ENCODE data around the gene KRTAP12-3.
"Not testable (repeated sequence)": the region's sequence is repeated elsewhere in the genome, so short reads cannot be mapped to it uniquely, and the experiment has no call there.

Gene KRTAP12-3

DNA sequence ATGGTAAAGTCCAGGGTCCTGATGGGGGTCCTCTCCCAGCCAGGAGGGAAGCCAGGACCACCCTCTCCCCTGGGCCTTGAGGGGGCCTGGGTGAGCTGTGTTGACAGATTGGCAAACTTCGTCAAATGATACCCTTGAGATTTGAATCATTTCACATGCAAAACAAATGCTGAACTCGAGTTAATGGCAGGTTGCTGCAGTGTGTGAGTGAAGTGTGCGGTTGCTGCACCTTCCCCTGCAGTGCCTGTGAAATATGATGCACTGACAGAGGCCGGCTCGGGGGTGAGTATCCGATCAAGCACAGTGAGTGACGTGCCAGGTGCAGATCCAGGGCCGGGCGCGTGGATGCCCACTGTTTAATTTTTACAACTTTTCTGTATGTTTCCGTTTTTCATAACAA, 29.9 kb downstream of the KRTAP12-3 start:
- DNase-seq (ENCODE audit: low read depth): no peak
- TF ChIP-seq, protein P1, sequence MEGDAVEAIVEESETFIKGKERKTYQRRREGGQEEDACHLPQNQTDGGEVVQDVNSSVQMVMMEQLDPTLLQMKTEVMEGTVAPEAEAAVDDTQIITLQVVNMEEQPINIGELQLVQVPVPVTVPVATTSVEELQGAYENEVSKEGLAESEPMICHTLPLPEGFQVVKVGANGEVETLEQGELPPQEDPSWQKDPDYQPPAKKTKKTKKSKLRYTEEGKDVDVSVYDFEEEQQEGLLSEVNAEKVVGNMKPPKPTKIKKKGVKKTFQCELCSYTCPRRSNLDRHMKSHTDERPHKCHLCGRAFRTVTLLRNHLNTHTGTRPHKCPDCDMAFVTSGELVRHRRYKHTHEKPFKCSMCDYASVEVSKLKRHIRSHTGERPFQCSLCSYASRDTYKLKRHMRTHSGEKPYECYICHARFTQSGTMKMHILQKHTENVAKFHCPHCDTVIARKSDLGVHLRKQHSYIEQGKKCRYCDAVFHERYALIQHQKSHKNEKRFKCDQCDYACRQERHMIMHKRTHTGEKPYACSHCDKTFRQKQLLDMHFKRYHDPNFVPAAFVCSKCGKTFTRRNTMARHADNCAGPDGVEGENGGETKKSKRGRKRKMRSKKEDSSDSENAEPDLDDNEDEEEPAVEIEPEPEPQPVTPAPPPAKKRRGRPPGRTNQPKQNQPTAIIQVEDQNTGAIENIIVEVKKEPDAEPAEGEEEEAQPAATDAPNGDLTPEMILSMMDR (IDR thresholded peaks at IDR 0.05; ENCODE audit: low read depth, low read length, missing control alignments): no peak
- H3K4me3 ChIP-seq (ENCODE audit: low read depth, low read length): no peak overlapping the region

DNA sequence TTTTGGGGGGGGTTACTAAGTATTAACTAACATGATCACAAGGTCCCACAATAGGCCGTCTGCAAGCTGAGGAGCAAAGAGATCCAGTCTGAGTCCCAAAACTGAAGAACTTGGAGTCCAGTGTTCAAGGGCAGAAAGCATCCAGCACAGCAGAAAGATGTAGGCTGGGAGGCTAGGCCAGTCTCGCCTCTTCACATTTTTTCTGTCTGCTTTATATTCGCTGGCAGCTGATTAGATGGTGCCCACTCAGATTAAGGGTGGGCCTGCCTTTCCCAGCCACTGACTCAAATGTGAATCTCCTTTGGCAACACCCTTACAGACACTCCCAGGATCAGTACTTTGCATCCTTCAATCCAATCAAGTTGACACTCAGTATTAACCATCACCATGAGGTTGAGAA, 32.0 kb downstream of the KRTAP12-3 start:
- not testable (repeated sequence) for H3K4me3 ChIP-seq (ENCODE audit: low read depth, low read length); DNase-seq (ENCODE audit: low read depth)

DNA sequence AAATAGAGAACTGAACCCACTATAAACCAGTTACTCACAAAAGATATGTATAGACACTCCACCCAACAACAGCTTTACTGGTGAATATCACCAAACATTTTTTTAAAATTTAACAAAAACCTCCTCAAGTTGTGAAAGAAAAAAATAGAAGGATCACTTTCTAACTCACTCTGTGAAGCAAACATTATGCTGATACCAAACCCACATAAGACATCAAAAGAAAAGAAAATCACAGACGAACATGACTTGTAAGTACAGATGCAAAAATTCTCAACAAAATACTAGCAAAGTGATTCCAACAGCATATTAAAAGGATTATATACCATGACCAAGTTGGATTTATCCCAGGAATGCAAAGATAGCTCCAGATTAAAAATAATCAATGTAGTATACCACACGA, 34.0 kb downstream of the KRTAP12-3 start:
- H3K4me3 ChIP-seq (ENCODE audit: low read depth, low read length): no peak overlapping the region
- no peak for DNase-seq (ENCODE audit: low read depth)
- TF ChIP-seq, protein P1 (IDR thresholded peaks at IDR 0.05; ENCODE audit: low read depth, low read length, missing control alignments): no peak

DNA sequence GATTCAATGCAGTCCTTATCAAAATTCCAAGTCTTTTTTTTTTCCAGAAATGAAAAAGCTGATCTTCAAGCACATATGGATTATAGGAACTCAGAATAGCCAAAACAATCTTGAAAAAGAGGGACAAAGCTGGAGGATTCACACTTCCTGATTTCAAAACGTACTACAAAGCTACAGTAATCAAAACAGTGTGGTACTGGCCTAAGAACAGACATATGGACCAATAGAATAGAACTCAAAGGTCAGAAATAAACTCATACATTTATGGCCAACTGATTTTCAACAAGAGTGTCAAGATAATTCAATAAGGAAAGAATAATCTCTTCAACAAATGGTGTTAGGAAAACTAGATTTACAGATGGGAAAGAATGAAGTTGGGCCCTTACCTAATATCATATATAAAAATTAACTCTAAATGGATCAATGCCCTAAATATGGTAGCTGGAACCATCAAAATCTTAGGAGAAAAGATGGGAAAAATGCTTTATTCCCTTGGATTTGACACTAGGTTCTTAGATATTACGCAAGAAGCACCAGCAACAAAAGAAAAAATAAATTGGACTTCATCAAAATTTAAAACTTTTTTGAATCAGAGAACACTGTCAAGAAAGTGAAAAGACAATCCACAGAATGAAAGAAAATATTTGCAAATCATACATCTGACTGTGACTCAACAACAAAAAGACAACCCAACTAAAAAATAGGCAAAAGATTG, 35.2 kb downstream of the KRTAP12-3 start:
- DNase-seq (ENCODE audit: low read depth): no peak
- no peak overlapping the region for H3K4me3 ChIP-seq (ENCODE audit: low read depth, low read length)
- TF ChIP-seq, protein P1 (IDR thresholded peaks at IDR 0.05; ENCODE audit: low read depth, low read length, missing control alignments): no peak

DNA sequence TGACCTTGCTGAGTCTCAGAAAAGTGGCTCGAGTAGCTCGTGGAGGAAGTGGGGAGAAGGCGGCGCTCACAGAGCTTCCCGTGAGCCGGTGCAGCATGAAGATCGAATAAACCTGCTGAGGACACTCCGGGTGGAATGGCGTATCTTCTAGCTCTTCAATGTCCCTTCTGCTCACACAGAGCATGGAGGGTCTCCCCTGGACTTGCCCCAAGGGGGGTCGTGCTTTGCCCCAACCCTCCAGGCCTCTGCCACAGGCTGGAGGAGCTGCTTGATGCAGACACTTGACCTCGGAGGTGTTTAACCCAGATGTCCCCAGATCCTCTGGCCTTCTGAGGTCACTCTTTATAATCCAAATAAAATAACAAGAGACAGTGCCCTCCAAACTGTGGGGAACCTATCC, 37.0 kb downstream of the KRTAP12-3 start:
- TF ChIP-seq, protein P1 (IDR thresholded peaks at IDR 0.05; ENCODE audit: low read depth, low read length, missing control alignments): no peak
- no peak for DNase-seq (ENCODE audit: low read depth)
- H3K4me3 ChIP-seq (ENCODE audit: low read depth, low read length): no peak overlapping the region

DNA sequence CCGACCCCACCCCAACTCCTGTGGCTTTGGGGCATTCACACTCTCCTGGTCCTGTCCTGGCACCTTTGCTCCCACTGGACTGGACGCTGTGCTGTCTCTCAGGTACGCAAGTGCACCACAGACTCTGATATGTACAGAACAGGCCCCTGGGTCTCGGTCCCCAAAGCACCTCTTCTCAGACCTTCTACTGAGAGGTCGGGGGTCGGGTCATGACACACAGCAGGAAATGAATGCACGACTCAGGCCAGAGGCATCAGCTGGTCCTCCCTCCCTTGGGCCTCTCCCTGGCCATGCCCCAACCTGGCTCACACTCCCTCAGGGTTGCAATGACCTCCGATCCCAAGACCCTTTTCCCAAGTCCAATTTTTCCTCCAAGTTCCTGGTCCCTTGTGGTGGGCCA, 37.5 kb downstream of the KRTAP12-3 start:
- no peak overlapping the region for H3K4me3 ChIP-seq (ENCODE audit: low read depth, low read length)
- no peak for DNase-seq (ENCODE audit: low read depth)
- TF ChIP-seq, protein P1 (IDR thresholded peaks at IDR 0.05; ENCODE audit: low read depth, low read length, missing control alignments): no peak

DNA sequence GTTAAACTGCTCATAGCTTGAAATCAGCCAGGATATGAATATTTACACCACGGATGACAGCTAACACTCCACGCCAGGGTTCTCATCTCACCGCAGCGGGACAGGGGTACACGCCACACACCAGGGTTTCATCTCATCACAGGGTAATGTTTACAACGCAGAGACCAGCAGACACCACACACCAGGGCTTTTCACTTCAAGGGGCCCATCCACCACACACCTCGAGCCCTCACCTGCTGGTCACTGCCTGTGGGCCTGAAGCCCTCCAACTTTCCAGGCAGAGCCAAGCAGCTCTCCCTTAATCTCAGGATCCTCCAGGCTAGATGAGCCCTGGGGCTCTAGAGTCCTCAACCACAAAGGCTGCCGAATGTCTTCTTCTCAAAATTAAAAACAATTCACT, 37.9 kb downstream of the KRTAP12-3 start:
- no peak for DNase-seq (ENCODE audit: low read depth)
- TF ChIP-seq, protein P1 (IDR thresholded peaks at IDR 0.05; ENCODE audit: low read depth, low read length, missing control alignments): no peak
- no peak overlapping the region for H3K4me3 ChIP-seq (ENCODE audit: low read depth, low read length)
